ENCODE data around the gene NCSTN.
A peak's percentile ranks its signal among the peaks of the same experiment; 100 is the strongest.

NCSTN gene

DNA sequence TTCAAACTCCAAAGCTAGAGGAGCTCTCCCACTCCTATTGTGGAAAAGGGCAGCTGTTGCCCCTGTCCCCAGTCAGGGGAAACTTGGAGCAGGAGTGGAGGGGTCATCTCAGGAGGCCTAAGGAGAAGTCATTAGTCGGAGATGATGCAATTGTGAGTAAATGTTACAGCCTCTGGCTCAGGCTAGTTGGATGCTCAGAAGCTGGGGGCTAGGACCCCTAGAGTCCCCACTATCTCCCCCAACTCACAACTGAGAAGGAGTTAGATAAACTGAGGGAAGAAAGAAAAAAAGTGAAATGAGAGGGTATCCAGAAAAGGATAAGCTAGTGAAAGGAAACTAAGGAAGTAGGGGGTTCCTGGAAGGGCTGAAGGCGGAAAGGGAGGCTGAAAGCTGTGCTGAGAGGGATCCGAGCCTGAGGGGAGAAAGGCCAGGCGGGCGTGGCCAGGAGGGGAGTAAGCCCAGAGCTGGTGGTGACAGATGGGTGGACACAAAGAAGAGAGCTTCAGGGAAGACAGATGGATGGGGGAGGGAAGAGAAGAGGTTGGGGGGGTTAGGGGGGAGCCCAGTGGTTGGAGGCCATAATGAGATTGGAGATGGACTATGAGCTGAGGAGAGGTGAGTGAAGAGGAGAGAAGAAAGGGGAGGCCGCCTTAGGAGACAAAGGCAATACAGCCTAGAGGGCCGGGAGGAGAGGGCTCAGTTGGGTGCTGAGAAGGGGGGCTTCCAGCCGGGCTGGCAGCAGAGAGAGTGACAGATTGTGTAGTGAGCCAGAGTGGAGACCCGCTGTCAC is 19.2 kb downstream of the NCSTN start:
- Histone ChIP-seq H3K36me3 (ENCODE audit: control insufficient read depth, insufficient read depth, low read length) (peaks cover 33% of the 10 kb centered on the region), H3K4me3 (ENCODE audit: low read depth, low read length) (no peak overlapping the region), H3K4me1 (ENCODE audit: control insufficient read depth, insufficient read depth, low read length) (peaks cover 37% of the 10 kb centered on the region), H3K27ac (ENCODE audit: low read depth, low read length) (peak overlapping the region; percentile 73), H3K9me3 (ENCODE audit: control insufficient read depth, insufficient read depth, low read depth, low read length) (no peaks in the 10 kb centered on the region), H3K27me3 (ENCODE audit: control insufficient read depth, insufficient read depth, low read length) (no peaks in the 10 kb centered on the region), H3K9ac (ENCODE audit: low read length) (peak overlapping the region; percentile 62)

DNA sequence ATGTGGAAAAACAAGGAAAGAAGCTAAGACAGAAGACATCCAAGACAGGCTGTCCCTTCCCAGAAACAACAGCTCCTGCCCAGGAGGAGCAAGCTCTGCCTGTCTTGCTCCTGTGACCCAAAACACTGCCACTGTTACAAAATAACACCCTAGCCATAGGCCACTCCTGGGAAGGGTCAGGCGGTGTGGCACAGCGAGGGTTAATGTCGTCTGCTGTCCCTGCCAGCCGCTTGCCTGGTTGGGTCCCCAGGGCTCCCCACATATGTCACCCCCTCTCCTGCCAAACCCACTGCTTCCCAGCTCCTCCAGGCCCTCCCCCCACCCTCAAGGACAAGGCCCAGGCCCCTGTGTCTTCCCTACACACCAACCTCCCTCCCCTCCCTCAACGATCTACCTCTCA is 19.8 kb downstream of the NCSTN start:
- Histone ChIP-seq H3K4me3 (ENCODE audit: low read depth, low read length) (no peak overlapping the region), H3K9ac (ENCODE audit: low read length) (peak overlapping the region; percentile 38), H3K9me3 (ENCODE audit: control insufficient read depth, insufficient read depth, low read depth, low read length) (no peaks in the 10 kb centered on the region), H3K4me1 (ENCODE audit: control insufficient read depth, insufficient read depth, low read length) (peaks cover 37% of the 10 kb centered on the region), H3K27me3 (ENCODE audit: control insufficient read depth, insufficient read depth, low read length) (no peaks in the 10 kb centered on the region), H3K27ac (ENCODE audit: low read depth, low read length) (peak overlapping the region; percentile 73), H3K36me3 (ENCODE audit: control insufficient read depth, insufficient read depth, low read length) (peaks cover 28% of the 10 kb centered on the region)

- Histone ChIP-seq H3K4me1 (ENCODE audit: control insufficient read depth, insufficient read depth, low read length) (peaks cover 37% of the 10 kb centered on the region), H3K27ac (ENCODE audit: low read depth, low read length) (no peak overlapping the region)
Measured at GRCh38 chr1:160363951-160364735, 21.0 kb downstream of the NCSTN start.

GRCh38 chr1:160365325-160365724 is 22.1 kb downstream of the NCSTN start:
- Histone ChIP-seq H3K9ac (ENCODE audit: low read length) (no peak overlapping the region), H3K27ac (ENCODE audit: low read depth, low read length) (no peak overlapping the region), H3K4me1 (ENCODE audit: control insufficient read depth, insufficient read depth, low read length) (peaks cover 37% of the 10 kb centered on the region), H3K9me3 (ENCODE audit: control insufficient read depth, insufficient read depth, low read depth, low read length) (no peaks in the 10 kb centered on the region), H3K4me3 (ENCODE audit: low read depth, low read length) (no peak overlapping the region), H3K36me3 (ENCODE audit: control insufficient read depth, insufficient read depth, low read length) (peaks cover 11% of the 10 kb centered on the region), H3K27me3 (ENCODE audit: control insufficient read depth, insufficient read depth, low read length) (no peaks in the 10 kb centered on the region)

More at GRCh38 chr1:160363951-160364735, 21.0 kb downstream of the NCSTN start:
- H3K9me3 ChIP-seq (ENCODE audit: control insufficient read depth, insufficient read depth, low read depth, low read length) = no peaks in the 10 kb centered on the region
- H3K4me3 ChIP-seq (ENCODE audit: low read depth, low read length) = no peak overlapping the region
- no peak overlapping the region for H3K9ac ChIP-seq (ENCODE audit: low read length)
- H3K27me3 ChIP-seq (ENCODE audit: control insufficient read depth, insufficient read depth, low read length) = no peaks in the 10 kb centered on the region
- peaks cover 21% of the 10 kb centered on the region for H3K36me3 ChIP-seq (ENCODE audit: control insufficient read depth, insufficient read depth, low read length)

DNA sequence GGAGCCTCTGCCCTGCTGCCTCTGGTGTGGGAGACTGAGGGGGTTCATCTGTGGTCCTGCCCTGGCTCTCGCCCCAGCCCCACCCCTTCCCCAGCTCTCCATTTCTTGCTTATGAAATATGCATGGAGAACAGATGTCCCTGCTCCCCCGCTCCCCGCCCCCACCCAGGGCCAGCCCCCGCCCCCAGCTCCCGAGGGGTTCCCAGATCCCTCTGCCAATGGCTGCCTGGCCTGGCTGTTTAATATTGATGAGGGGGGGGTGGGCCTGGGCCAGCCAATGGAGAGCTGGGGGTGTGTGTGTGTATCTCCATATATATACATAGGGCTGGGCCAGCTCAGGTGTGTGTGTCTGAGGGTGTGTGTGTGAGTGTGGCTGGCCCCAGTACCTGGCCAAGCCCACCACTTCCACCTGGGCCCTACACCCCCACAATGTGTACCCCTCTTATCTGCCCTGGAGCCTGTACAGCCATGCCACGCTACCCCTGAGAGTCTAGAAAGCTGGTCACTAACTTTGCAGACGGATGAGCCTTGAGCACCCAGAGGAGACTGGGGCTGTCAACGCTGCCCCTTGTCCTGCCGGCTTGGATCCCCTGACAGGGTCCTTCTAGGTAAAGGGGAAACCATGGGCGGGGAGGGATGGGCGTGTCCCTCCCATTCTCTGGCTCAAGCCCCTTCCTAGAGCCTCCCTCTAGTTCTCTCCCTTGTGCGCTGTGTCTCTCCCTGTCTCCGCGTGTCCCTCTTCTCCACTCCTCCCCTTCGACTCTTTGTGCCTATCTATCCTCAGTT is 23.7 kb downstream of the NCSTN start, which contains the start of gene NHLH1:
Gene NHLH1 (plus strand): TSS at position 341 of the 785 bp plus-strand sequence. CDS start 3,661 bp downstream, outside the sequence.
- Histone ChIP-seq H3K27ac (ENCODE audit: low read depth, low read length) (no peak within 1 kb of the TSS), H3K4me3 (ENCODE audit: low read depth, low read length) (no peak within 1 kb of the TSS), H3K9me3 (ENCODE audit: control insufficient read depth, insufficient read depth, low read depth, low read length) (no peaks in the 10 kb centered on the region), H3K36me3 (ENCODE audit: control insufficient read depth, insufficient read depth, low read length) (no peaks in the 10 kb centered on the region), H3K9ac (ENCODE audit: low read length) (no peak within 1 kb of the TSS), H3K27me3 (ENCODE audit: control insufficient read depth, insufficient read depth, low read length) (no peaks in the 10 kb centered on the region), H3K4me1 (ENCODE audit: control insufficient read depth, insufficient read depth, low read length) (peaks cover 27% of the 10 kb centered on the region)

GRCh38 chr1:160367516-160367900 is 24.3 kb downstream of the NCSTN start:
- Histone ChIP-seq H3K27me3 (ENCODE audit: control insufficient read depth, insufficient read depth, low read length) (no peaks in the 10 kb centered on the region), H3K4me3 (ENCODE audit: low read depth, low read length) (no peak overlapping the region), H3K27ac (ENCODE audit: low read depth, low read length) (no peak overlapping the region), H3K9ac (ENCODE audit: low read length) (no peak overlapping the region), H3K36me3 (ENCODE audit: control insufficient read depth, insufficient read depth, low read length) (no peaks in the 10 kb centered on the region), H3K9me3 (ENCODE audit: control insufficient read depth, insufficient read depth, low read depth, low read length) (no peaks in the 10 kb centered on the region), H3K4me1 (ENCODE audit: control insufficient read depth, insufficient read depth, low read length) (peaks cover 21% of the 10 kb centered on the region)

DNA sequence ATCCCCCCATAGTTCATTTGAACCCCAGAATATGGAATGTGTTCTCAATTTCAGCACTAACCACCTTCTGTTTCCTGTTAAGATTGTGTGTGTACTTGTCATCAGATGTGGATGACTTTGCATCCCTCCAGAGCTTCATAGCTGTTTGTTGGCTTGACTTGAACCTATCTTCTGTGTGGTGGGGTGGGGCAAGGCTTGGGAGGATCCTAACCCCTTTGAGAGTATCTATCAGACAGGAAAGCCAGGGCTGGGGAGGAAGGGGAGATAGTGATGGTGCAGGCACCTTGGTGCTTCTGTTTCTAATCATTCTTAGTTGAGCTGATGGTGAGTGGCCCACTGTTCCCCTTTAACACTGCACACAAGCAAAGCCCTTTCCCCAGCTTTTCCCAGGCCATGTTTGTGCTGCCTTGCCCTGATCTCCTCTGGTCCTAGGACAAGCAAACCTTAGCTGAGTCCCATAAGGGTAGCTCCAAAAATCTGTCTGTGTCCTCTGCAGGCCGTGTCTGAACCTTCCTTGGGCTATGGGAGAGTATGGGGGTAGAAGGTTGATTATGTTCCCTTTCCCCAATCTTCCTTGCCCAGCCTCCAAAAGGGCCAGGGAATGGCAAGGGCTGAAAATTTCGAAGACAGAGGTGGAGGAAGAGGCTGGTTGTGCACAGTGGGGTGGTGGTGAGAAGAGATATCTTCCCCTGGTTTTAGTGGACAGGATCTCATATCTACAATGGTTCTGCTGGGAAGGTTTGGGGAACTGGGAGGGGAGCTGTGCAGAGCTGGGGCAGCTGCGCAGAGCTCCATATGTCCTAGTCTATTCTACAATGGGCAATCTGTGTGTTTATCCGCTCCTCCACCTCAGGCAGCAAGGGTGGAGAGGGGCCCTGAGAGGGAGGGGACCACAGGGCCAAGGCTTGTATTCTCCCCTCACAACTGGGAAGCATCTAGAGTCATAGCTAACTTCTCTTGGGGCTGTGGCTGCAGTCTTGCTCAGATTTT is 25.0 kb downstream of the NCSTN start:
- peaks cover 14% of the 10 kb centered on the region; the same call in 1 of the 2 replicates for H3K4me1 ChIP-seq (ENCODE audit: control insufficient read depth, insufficient read depth, low read length)
- H3K27ac ChIP-seq (ENCODE audit: low read depth, low read length) = no peak overlapping the region
- no peaks in the 10 kb centered on the region for H3K36me3 ChIP-seq (ENCODE audit: control insufficient read depth, insufficient read depth, low read length)
- no peak overlapping the region for H3K4me3 ChIP-seq (ENCODE audit: low read depth, low read length)
- no peak overlapping the region for H3K9ac ChIP-seq (ENCODE audit: low read length)
- H3K9me3 ChIP-seq (ENCODE audit: control insufficient read depth, insufficient read depth, low read depth, low read length) = no peaks in the 10 kb centered on the region
- H3K27me3 ChIP-seq (ENCODE audit: control insufficient read depth, insufficient read depth, low read length) = no peaks in the 10 kb centered on the region

DNA sequence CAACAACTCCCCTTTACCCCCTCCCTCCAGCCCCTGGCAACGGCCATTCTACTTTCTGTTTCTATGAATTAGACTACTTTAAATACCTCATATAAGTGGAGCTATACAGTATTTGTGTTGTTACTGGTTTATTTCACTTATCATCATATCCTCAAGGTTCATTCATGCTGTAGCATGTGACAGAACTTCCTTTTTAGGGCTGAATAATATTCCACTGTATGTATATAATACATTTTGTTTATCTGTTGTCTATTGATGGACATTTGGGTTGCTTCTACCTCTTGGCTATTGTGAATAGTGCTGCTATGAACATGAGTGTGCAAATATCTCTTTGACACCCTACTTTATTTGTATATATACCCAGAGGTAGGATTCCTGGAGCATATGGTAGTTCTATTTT is 25.9 kb downstream of the NCSTN start:
- Histone ChIP-seq H3K4me3 (ENCODE audit: low read depth, low read length) (no peak overlapping the region), H3K27me3 (ENCODE audit: control insufficient read depth, insufficient read depth, low read length) (no peaks in the 10 kb centered on the region), H3K4me1 (ENCODE audit: control insufficient read depth, insufficient read depth, low read length) (peaks cover 9% of the 10 kb centered on the region; the same call in 1 of the 2 replicates), H3K36me3 (ENCODE audit: control insufficient read depth, insufficient read depth, low read length) (no peaks in the 10 kb centered on the region), H3K9ac (ENCODE audit: low read length) (no peak overlapping the region), H3K27ac (ENCODE audit: low read depth, low read length) (no peak overlapping the region), H3K9me3 (ENCODE audit: control insufficient read depth, insufficient read depth, low read depth, low read length) (no peaks in the 10 kb centered on the region)

DNA sequence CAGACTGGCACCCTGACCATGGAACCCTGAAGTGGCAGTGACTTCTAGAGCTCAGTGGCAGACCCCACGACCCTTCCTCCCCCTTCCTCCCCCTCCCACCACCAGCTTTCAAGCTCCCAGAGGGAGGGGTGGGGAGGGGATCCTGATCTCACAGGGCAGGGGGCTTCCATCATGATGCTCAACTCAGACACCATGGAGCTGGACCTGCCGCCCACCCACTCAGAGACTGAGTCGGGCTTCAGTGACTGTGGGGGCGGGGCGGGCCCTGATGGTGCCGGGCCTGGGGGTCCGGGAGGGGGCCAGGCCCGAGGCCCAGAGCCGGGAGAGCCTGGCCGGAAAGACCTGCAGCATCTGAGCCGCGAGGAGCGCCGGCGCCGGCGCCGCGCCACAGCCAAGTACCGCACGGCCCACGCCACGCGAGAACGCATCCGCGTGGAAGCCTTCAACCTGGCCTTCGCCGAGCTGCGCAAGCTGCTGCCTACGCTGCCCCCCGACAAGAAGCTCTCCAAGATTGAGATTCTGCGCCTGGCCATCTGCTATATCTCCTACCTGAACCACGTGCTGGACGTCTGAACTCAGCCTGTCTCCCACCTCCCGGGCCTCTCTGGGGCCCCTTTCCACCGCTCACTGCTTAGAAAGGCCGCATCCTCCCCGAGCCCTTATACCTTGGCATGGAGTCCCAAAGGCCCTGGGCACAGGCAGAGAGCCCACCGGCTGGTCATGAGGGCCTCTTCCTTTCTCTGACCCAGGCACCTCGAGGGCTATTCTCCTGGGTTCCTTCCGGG is 27.6 kb downstream of the NCSTN start:
- H3K27ac ChIP-seq (ENCODE audit: low read depth, low read length) = no peak overlapping the region
- no peaks in the 10 kb centered on the region for H3K27me3 ChIP-seq (ENCODE audit: control insufficient read depth, insufficient read depth, low read length)
- H3K4me3 ChIP-seq (ENCODE audit: low read depth, low read length) = no peak overlapping the region
- no peak overlapping the region for H3K9ac ChIP-seq (ENCODE audit: low read length)
- no peaks in the 10 kb centered on the region for H3K36me3 ChIP-seq (ENCODE audit: control insufficient read depth, insufficient read depth, low read length)
- H3K9me3 ChIP-seq (ENCODE audit: control insufficient read depth, insufficient read depth, low read depth, low read length) = no peaks in the 10 kb centered on the region
- H3K4me1 ChIP-seq (ENCODE audit: control insufficient read depth, insufficient read depth, low read length) = peaks cover 23% of the 10 kb centered on the region
